Activated T-cell treated with anti-CD3 and anti-CD28 coated beads for 1 hour (primary cell): ENCODE data around the gene ETV3.
"Not testable (repeated sequence)": the region's sequence is repeated elsewhere in the genome, so short reads cannot be mapped to it uniquely, and the experiment has no call there.

Experiments used
- DNase-seq: peaks from one replicate; pipeline ENCODE4 v3.0.0-alpha.2; 2020; ENCODE audit warnings: low read depth

ETV3 gene

DNA sequence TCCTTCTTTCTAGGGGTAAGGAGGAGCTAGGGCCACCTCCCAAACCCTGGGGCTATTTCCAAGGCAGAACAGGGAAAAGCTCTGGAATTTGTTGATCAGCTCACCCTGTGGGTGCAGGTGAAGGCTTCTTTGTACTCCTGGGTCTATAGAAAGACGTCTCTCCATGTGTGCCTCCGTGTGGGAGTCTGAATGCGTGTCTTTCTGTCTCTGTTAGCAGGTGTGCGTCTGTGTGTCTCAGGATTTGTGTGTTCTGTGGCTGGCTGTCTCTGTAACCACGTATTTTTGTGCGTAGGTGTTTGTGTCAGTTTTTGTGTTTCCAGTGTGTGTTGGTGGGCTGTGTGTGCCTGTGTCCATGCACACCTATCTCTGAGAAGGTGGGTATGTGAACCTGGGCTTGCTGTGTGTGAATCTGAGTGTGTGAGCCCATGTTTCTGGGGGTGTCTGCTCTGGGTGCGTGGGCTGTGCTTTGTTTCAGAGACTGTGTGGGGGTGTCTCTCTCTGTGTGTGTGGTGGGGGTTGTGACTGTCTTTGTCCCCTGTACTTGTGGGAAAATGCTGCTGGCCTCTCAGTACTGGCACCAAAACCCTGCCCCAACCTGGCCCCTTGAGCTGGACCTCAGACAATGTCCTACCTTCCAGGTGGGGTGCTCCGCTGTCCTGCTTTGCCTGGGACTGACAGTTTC lies 25.9 kb downstream of the ETV3 start:
- no peak for DNase-seq

DNA sequence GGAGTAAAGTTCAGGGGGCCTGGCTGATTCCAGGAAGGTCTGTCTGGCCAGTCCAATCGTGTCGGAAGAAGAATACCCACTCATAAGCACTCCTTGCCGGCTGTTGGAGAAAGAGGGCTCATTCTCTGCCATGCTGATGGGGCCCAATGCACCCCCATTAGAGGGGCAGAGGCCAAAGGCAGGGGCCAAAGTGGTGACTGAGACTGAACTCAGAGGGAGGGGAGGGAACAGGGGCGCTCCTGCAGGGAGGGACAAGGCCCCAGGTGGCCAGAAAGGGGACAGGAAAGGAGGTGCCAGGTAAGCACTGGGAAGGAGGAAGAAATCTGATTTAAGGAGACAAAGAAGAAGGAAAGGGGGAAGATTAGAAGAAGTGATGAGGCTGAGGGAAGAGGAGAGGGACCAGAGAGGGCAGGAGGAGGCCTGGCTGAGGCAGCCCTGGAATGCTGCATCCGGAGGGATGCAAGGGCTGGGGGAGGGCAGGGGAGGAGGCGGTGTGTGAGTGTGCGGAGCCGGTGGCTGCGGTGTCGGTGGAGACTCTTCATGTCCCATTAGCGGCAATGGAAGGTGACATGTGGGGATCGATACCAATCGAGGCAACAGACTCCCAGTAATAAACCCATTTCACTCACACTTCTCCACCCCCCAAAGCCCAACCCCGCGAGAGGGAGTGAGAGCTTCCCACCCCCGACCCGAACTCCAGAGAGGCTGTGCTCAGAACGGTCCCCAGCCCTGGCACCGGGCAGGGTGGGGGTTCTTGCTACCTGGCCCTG lies 26.6 kb downstream of the ETV3 start:
- DNase-seq, result no peak

- DNase-seq, result no peak
Measured at GRCh38 chr1:157110686-157111085, 27.5 kb downstream of the ETV3 start.

- DNase-seq, result no peak
Measured at GRCh38 chr1:157110003-157110402, 28.2 kb downstream of the ETV3 start.

DNA sequence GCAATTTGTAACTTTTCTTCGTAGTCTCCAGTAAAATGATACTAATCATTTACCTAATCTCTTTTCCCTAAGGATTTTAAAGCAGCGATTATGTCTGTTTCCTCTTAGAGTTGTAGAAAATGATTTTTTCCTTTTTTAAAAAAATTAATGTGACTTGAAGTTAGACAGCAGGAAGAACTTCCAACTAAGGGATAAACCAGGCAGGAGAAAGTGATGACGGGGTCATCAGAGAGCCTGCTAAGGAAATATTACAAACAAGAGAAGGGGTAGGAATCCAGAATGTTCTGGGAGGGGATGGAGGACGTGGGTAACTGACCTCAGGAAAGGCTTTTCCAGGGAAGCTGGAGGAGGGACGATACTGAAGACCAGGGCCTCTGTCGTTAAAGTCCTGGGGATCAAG lies 29.7 kb downstream of the ETV3 start:
- DNase-seq, result no peak

DNA sequence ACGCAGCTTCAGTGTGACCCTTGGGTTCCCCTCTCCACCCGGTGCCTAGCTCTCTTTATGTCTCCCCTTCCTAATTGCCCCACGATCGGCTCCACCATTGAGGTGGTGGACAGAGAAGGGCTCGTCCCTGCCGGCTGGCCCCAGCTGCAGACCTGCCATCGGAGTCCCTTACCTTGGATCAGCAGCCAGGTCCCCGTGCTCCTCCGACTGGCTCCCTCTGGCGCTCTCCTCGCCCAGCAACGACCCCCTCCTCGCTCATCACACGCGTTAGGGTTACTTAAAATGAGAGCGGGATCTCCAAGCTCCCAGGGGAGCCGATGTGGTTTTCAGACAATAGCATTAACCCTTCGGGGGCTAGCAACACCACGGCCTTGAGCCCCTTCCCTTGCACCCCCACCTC lies 30.5 kb downstream of the ETV3 start:
- DNase-seq, result no peak

DNA sequence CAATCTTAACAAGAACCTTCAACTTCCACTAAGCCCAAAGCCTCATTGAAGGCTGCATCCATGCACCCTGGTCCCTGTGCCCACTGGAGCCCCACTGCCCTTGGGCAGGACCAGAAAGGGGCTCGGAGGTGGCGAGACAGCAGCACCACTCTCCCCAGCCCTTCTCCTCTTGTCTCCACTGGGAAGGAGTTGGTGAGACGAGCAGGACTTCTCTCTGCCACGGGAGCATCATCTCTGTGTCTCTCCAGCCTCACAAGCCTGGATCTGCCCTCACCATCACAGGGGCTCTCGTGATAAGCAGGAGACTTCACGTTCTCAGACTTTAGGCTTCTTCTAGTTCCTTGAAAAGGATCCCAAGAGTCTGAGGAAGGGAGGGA lies 31.4 kb downstream of the ETV3 start:
- DNase-seq, result no peak

- DNase-seq, result no peak
Measured at GRCh38 chr1:157105988-157106812, 32.0 kb downstream of the ETV3 start.

DNA sequence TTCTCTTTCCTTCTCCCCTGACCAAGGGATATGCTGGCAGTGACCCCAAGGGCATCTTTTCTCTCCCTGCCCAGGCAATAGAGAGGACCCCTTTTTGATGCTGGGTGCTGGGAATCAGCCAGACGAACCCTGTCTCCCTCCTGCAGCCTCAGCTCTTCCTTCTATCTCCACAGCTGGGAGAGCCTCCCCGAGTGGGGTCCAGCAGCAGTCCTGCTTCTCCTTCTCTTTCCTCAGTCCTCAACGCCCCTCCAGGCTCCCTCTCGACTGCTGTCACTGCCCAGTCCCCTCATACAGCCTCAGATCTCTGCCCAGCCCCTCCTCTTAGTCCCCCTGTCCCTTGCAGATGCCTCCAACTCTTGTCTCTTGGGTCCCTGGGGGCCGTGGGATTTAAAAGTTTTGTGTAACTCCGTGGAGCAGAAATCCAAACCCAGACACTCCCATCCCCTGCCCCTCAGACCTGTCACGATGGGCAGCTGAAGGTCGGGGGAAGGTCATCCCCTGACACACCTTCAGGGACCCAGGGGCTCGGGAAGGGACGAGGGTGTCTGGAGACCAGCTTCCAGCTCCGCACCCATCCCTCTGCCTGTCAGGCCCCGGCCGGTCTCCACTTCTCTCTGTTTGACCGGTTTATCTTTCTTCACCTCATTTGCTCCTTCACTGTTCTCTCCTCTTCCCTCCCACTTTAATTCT lies 32.8 kb downstream of the ETV3 start:
- no peak for DNase-seq

- DNase-seq, result no peak
Measured at GRCh38 chr1:157104598-157105293, 33.4 kb downstream of the ETV3 start.

GRCh38 chr1:157103268-157103667 lies 34.9 kb downstream of the ETV3 start:
- DNase-seq, result no peak

- no peak for DNase-seq
Measured at GRCh38 chr1:157101149-157101548, 37.0 kb downstream of the ETV3 start.

GRCh38 chr1:157099633-157100009 lies 38.6 kb downstream of the ETV3 start, which contains the start of gene ETV3L:
Gene ETV3L (minus strand): TSS chr1:157099808. CDS start chr1:157099523, 285 bp downstream.
- DNase-seq, result no peak

DNA sequence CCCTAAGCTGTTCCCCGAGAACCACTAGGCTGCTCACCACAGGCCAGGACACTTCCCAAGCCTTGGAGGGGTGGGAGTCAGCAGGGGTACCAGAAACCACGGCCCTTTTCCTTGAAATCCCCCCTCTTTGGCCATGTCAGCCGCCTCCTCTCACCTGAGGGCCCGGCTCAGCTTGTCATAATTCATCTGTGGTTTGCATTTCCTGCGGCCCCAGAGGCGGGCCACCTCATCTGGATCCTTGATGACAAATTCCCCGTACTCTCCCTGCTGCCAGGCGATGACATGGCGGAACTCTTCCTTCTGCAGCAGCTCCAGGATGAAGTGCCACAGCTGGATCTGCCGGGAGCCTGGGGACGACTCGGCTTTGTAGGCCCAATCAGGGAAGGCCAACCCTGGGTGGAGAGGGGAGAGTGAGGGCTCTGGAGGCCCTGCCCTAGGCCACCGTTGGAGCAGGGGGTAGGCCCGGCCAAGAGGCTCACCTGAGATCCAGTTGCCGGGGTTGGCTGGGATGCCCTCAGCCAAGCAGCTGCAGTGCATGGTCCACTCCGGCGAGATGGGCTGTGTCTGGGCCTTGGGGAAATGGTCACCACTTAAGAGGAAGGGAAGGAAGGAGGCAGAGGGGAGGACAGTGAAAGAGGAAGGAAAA lies 39.1 kb downstream of the ETV3 start:
- not testable (repeated sequence) for DNase-seq

GRCh38 chr1:157098519-157098918 lies 39.7 kb downstream of the ETV3 start:
- DNase-seq, result no peak

DNA sequence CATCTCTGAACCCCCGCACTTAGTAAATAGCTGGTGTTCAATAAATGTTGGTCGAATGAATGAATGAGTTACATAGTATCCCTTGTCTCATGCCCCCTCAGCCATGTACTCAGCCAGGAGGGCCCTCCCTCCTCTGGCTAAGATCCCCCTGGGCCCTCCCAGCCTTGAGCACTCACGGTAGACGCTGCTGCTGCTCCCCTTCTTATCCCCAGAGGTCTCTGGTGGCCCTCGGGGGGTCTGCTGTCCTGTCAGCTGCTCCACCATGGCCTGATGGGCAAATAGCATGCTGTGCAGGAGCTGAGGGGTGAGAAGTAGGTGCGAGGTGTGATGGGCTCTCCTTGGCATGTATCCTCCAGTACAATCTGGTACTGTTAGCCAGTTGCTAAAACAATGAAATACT lies 40.5 kb downstream of the ETV3 start:
- DNase-seq, result no peak

- no peak for DNase-seq
Measured at GRCh38 chr1:157096881-157097280, 41.3 kb downstream of the ETV3 start.

GRCh38 chr1:157095551-157095950 lies 42.6 kb downstream of the ETV3 start:
- no peak for DNase-seq

DNA sequence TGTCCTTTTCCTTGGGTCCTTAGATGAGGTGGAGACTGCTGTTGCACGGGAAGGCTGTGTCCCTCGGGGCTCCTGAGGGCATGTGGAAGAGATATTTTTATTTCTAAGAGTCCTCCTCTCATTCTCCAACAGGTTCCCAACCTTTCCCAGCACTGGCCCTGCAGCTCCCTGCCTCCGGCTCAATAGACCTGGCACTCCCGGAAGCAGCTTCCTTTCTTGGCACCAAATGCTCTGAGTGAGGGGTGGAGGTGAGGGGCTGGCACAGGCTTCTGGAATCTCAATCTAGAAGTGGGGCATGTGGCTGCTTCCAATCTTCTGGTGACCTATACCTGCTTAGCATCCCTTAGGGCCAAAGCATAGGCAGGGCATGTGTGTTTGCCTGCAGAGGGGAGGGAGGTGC lies 43.1 kb downstream of the ETV3 start:
- DNase-seq, result no peak

GRCh38 chr1:157092831-157093230 lies 45.4 kb downstream of the ETV3 start:
- no peak for DNase-seq

DNA sequence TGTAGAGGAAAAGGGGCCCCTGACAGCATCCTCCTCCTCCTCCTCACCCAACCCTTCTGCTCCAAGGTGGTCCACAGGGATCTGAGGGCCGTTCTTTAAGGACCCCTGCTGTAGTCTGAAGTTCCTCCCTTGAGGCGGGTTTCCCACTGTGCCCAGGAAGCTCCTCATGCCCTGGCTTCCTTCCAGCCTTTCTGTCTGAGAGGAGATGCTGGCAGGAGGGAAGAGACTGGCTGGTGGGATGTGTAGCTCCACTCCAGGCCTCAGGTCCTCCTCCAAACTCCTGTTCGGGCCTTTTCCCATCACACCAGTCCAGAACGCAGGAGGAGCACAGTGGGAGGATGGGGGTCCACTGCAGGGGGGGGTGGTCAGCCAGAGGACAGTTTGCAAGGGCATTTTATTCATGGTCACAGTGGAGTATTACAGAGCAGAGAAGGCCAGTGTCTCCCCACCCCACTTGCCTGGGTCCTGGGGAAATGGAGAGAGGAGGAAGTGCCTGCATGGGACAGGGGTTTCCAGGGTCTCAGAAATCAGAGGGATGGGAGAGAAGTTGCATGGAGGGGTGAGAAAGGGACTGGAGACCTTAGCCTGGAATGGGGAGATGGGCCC lies 46.4 kb downstream of the ETV3 start:
- DNase-seq, result no peak
